DOHH2 (cell line): ENCODE results near the gene NHLRC3.

Source experiments
- H3F3A ChIP-seq: fragments of 200-600 bp; sonication (generic), shearing (Covaris generic); 2 replicates; pipeline ENCODE4 v1.6.0; 2016; ENCODE audit warnings: antibody characterized with exemption, mild to moderate bottlenecking; ENCODE audit not compliant: control insufficient read depth, insufficient read depth
- H3K27ac ChIP-seq: fragments of 200-600 bp; sonication (generic); 2 replicates; pipeline ENCODE4 v1.5.1; 2014; ENCODE audit warnings: low read depth, mild to moderate bottlenecking, low read length, moderate library complexity
- H3K27me3 ChIP-seq: fragments of 200-600 bp; sonication (generic); 2 replicates; pipeline ENCODE4 v1.6.1; 2014; ENCODE audit warnings: mild to moderate bottlenecking, low read length, mixed read lengths; ENCODE audit not compliant: control insufficient read depth
- H3K36me3 ChIP-seq: fragments of 200-600 bp; sonication (generic); 2 replicates; pipeline ENCODE4 v1.6.1; 2014; ENCODE audit warnings: mild to moderate bottlenecking, low read length, moderate library complexity, mixed read lengths; ENCODE audit not compliant: control insufficient read depth
- H3K4me1 ChIP-seq: fragments of 200-600 bp; sonication (generic); 2 replicates; pipeline ENCODE4 v1.6.1; 2014; ENCODE audit warnings: mild to moderate bottlenecking, low read length, mixed read lengths; ENCODE audit not compliant: control insufficient read depth
- H3K4me2 ChIP-seq: fragments of 200-600 bp; sonication (generic); 2 replicates; pipeline ENCODE4 v1.6.0; 2014; ENCODE audit warnings: mild to moderate bottlenecking, low read length, moderate library complexity
- H3K4me3 ChIP-seq: fragments of 200-600 bp; sonication (generic); 2 replicates; pipeline ENCODE4 v1.5.1; 2014; ENCODE audit warnings: mild to moderate bottlenecking, low read length, mixed read lengths
- H3K79me2 ChIP-seq: fragments of 200-600 bp; sonication (generic); 2 replicates; pipeline ENCODE4 v1.6.1; 2014; ENCODE audit warnings: mild to moderate bottlenecking, low read length, mixed read lengths; ENCODE audit not compliant: control insufficient read depth
- H3K9me2 ChIP-seq: fragments of 200-600 bp; sonication (generic); replicated peaks from 2 replicates; pipeline ENCODE4 v1.6.1; 2014; ENCODE audit warnings: mild to moderate bottlenecking, low read length, mixed read lengths; ENCODE audit not compliant: control insufficient read depth
- H3K9me3 ChIP-seq: fragments of 200-600 bp; sonication (generic); 2 replicates; pipeline ENCODE4 v1.6.1; 2014; ENCODE audit warnings: antibody characterized with exemption, low read length, mixed read lengths; ENCODE audit not compliant: control insufficient read depth, insufficient read depth
- H4K20me1 ChIP-seq: fragments of 200-600 bp; sonication (generic); 2 replicates; pipeline ENCODE4 v1.6.0; 2014; ENCODE audit warnings: low read depth, mild to moderate bottlenecking, antibody characterized with exemption, low read length, moderate library complexity; ENCODE audit not compliant: control insufficient read depth, insufficient read depth
- CTCF ChIP-seq: fragments of 200-600 bp; sonication (generic); IDR thresholded peaks from one replicate; pipeline ENCODE4 v1.5.1; 2014; ENCODE audit warnings: antibody characterized with exemption, mild to moderate bottlenecking, low read depth, low read length; ENCODE audit not compliant: poor library complexity, severe bottlenecking
- EZH2phosphoT487 ChIP-seq: fragments of 200-600 bp; sonication (generic); IDR thresholded peaks from 2 replicates; pipeline ENCODE4 v1.6.1; 2017; ENCODE audit warnings: borderline replicate concordance, mild to moderate bottlenecking, antibody characterized with exemption, low read length, moderate library complexity, mixed read lengths

Gene NHLRC3

GRCh38 chr13:39016087-39016486 lies 22.2 kb upstream of the NHLRC3 start:
- no peaks in the 10 kb centered on the region for H3K27me3 ChIP-seq
- no peaks in the 10 kb centered on the region for H3K79me2 ChIP-seq
- H3K36me3 ChIP-seq = peaks cover 72% of the 10 kb centered on the region
- H3K9me2 ChIP-seq = no peaks in the 10 kb centered on the region
- no peak overlapping the region for H3K4me3 ChIP-seq
- no peaks in the 10 kb centered on the region for H3K9me3 ChIP-seq
- H3F3A ChIP-seq = no peaks in the 10 kb centered on the region
- no peaks in the 10 kb centered on the region for H4K20me1 ChIP-seq
- no peak for TF ChIP-seq EZH2phosphoT487
- TF ChIP-seq CTCF = no peak
- H3K27ac ChIP-seq = no peak overlapping the region
- no peak overlapping the region for H3K4me2 ChIP-seq
- H3K4me1 ChIP-seq = no peaks in the 10 kb centered on the region

- no peaks in the 10 kb centered on the region for H3K9me3 ChIP-seq
- TF ChIP-seq CTCF (peak; percentile 50), EZH2phosphoT487 (no peak)
- H3K27me3 ChIP-seq = no peaks in the 10 kb centered on the region
- no peaks in the 10 kb centered on the region for H4K20me1 ChIP-seq
- H3K4me3 ChIP-seq = no peak overlapping the region
- H3K27ac ChIP-seq = no peak overlapping the region
- H3K79me2 ChIP-seq = no peaks in the 10 kb centered on the region
- H3K4me2 ChIP-seq = no peak overlapping the region
- no peaks in the 10 kb centered on the region for H3K9me2 ChIP-seq
- H3K4me1 ChIP-seq = no peaks in the 10 kb centered on the region
- peaks cover 73% of the 10 kb centered on the region for H3K36me3 ChIP-seq
- no peaks in the 10 kb centered on the region for H3F3A ChIP-seq
Observed at GRCh38 chr13:39016787-39017186, 21.5 kb upstream of the NHLRC3 start.

GRCh38 chr13:39020853-39021462 lies 17.3 kb upstream of the NHLRC3 start:
- H3K36me3 ChIP-seq = peaks cover 70% of the 10 kb centered on the region
- no peaks in the 10 kb centered on the region for H3K27me3 ChIP-seq
- H3K27ac ChIP-seq = no peak overlapping the region
- no peak for TF ChIP-seq EZH2phosphoT487
- TF ChIP-seq CTCF = no peak
- no peak overlapping the region for H3K4me2 ChIP-seq
- no peaks in the 10 kb centered on the region for H3K9me2 ChIP-seq
- no peaks in the 10 kb centered on the region for H4K20me1 ChIP-seq
- no peaks in the 10 kb centered on the region for H3K79me2 ChIP-seq
- H3K4me1 ChIP-seq = no peaks in the 10 kb centered on the region
- no peaks in the 10 kb centered on the region for H3F3A ChIP-seq
- H3K4me3 ChIP-seq = no peak overlapping the region
- no peaks in the 10 kb centered on the region for H3K9me3 ChIP-seq
